GM19438 (cell line): ENCODE data around the gene ELANE.
"Not testable (repeated sequence)": the region's sequence is repeated elsewhere in the genome, so short reads cannot be mapped to it uniquely, and the experiment has no call there.

ENCODE experiments used
- ATAC-seq: cut with Tn5 transposase; IDR thresholded peaks from one replicate; pipeline ENCODE4 v1.9.1; 2021; ENCODE audit warnings: low read depth; ENCODE audit not compliant: unreplicated experiment

Gene ELANE

DNA sequence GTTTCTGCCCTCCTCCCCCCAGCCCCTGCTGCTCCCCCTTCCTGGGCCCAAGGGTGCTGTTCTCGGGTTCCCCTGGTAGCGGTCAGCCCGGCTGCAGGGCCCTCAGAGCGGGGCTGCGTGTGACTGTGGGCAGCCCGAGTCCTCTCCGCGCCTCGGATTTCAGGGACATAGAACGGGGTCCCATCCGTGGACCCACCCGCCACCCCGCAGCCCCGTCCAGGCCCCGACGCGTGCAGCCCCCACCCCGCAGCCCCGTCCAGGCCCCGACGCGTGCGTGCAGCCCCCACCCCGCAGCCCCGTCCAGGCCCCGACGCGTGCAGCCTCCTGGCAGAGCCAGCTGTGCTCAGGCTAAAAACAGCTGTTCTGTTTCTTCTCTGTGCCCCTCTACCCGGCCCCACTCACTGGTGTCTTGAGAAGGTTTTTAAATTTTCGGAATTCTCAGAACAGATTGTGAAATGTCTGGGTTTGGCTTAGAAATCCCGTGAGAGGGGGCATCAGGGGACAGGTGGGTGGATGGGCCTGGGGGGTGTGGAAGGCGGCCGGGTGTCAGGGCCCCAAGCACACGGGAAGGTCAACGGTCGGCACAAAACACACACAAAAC, 16.8 kb upstream of the ELANE start:
- no peak for ATAC-seq

DNA sequence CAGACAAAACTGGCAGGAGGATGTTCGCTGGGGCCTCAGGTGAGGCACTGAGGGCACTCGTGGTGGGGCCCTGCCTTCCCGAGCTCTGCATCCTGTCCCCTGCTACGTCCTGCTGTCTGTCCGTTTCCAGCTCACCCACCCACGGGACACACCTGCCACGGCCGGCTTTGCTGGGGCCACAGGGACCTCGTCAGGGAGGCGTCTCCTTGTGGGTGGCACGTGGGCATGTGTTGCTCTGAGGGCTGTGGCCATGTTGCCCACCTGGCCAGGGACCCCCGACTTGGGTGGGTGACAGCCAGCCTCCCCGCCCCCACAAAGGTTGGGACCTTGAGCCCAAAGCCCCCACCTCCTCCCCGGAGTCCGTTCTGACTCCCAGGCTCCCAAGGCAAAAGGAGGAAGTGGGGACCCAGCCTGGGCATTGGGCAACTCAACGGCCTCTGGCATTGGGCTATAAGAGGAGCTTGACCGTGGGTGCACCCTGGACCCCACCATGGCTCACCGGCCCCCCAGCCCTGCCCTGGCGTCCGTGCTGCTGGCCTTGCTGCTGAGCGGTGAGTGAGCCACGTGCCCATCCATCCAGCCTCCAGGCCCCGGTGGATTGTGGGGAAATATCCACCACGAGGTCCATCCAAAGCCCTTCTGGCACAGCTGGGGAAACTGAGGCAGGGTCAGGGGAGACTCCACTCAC, 11.4 kb upstream of the ELANE start, which contains the start of gene PRTN3:
TSS of gene PRTN3 (plus strand) at position 481 of the 688 bp plus-strand sequence. CDS start at position 491, 10 bp downstream.
- no peak for ATAC-seq

DNA sequence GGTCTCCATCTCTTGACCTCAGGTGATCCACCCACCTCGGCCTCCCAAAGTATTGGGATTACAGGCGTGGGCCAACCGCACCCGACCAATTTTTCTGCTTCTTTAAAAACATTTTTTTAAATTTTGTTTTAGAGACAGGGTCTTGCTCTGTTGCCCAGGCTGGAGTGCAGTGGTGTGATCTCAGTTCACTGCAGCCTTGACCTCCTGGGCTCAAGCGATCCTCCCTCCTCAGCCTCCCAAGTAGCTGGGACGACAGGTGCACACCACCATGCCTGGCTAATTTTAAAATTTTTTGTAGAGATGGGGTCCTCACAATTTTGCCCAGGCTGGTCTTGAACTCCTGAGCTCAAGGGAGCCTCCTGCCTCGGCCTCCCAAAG, 9.3 kb upstream of the ELANE start:
- ATAC-seq, result not testable (repeated sequence)

DNA sequence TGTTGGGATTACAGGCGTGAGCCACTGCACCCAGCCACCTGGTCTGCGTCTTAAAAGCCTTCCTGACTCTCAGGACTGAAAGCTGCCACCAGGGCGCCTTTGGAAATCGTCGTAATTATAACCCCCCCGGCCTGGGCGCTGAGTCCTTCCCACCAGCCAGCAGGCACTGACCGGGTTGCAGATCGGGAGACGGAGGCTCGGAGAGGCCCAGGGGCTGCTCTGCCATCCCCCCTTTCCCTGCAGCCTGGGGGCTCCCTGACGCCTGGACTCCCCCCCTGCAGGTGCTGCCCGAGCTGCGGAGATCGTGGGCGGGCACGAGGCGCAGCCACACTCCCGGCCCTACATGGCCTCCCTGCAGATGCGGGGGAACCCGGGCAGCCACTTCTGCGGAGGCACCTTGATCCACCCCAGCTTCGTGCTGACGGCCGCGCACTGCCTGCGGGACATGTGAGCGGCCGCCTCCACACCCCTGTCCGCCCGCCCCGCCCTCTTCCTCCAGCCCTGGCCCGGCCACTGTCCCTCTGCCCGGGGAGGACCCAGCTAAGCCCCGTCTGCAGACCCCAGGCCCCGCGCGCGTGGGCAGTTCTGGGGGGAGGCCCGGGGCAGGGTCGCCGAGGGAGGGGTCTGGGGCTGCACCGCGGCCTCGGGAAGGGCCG, 8.8 kb upstream of the ELANE start:
- no peak for ATAC-seq

DNA sequence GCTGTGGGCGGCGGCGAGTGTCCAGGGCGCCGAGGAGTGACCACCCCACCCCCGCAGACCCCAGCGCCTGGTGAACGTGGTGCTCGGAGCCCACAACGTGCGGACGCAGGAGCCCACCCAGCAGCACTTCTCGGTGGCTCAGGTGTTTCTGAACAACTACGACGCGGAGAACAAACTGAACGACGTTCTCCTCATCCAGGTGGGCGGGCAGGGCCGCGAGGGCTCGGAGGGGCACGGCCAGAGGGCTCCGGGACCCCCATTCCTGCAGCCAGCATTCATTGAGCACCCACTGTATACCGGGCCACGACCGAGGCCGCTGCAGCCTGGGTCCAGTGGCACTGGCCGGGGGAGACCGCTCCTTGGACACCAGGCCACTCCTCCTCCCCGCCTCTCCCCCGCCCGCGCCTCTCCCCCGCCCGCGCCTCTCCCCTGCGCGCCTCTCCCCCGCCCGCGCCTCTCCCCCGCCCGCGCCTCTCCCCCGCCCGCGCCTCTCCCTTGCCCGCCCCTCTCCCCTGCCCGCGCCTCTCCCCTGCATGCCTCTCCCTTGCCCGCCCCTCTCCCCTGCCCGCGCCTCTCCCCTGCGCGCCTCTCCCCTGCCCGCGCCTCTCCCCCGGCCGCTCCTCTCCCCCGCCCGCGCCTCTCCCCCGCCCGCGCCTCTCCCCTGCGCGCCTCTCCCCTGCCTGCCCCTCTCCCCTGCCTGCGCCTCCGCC, 8.1 kb upstream of the ELANE start:
- ATAC-seq, result no peak

DNA sequence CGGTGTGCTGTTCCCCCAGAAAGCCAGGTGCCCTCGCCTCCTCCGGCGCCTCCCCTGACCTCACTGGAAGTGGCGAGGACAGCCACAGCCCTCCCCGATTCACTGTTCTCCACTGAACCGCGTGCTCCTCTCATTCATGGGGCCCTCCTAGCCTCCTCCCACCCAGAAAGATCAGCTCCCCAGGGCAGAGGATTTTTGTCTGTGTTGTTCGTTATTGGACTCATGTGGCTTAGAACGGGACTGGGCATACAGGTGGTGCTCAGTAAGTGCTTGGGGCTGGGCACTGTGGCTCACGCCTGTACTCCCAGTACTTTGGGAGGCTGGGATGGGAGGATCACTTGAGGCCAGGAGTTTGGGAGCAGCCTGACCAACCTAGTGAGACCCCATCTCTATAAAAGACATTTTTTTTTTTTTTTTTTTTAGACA, 7.5 kb upstream of the ELANE start:
- ATAC-seq, result no peak

DNA sequence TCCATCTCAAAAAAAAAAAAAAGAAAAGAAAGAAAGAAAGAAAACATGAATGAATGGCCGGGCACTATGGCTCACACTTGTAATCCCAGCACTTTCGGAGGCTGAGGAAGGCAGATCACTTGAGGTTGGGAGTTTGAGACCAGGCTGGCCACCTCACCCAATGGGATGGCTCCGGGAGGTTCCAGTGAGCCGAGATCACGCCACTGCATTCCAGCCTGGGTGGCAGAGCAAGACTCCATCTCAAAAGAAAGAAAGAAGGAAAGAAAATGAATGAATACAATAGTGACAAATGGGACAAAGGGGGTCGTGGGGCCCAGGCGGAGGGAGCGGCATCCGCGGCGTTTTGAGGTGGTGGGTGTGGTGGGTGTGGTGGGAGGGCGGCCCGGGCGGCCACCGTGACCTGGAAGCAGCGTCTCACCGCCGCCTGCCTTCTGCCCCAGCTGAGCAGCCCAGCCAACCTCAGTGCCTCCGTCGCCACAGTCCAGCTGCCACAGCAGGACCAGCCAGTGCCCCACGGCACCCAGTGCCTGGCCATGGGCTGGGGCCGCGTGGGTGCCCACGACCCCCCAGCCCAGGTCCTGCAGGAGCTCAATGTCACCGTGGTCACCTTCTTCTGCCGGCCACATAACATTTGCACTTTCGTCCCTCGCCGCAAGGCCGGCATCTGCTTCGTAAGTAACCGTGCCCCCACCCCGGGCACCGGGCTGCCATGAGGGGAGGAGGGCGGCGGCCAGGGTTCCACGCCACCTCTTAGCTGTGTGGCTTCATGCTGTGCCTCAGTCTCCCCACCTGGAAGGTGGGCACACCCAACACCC, 6.2 kb upstream of the ELANE start:
- no peak for ATAC-seq

DNA sequence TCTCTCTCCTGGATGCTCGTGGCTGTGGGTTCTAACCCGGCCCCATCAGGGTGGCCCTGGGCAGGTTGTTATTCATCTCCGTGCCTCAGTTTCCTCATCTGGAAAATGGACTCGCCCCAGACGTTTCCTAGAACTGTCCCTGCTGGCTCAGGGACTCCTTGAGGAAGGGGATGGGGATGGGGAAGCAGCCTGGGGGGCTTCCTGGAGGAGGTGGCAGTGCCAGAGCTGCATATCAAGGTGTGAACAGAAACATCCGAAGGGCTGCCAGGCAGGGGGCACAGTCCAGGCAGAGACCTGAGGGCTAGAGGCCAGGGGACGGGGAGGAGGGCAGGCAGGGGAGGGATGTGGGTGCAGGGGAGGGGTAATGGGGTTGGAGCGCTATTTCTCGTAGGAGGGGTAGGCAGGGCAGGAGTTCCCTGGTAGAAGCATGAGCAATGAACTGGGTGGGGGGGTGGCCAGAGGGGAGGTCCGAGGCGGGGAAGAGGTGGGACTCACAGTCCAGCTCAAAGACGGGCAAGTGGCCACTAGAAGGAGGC, 3.6 kb upstream of the ELANE start:
- no peak for ATAC-seq

DNA sequence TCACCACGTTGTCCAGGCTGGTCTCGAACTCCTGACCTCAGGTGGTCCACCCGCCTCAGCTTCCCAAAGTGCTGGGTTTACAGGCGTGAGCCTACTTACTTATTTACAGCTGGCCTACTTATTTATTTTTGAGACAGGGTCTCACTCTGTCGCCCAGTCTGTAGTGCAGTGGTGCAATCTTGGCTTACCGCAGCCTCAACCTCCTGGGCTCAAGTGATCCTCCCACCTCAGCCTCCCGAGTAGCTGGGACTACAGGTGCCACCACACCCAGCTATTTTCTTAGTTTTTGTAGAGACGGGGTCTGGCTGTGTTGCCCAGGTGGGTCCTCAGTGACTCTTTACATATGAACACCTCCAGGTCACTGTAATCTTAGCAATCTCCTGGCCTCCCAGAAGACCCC, 2.9 kb upstream of the ELANE start:
- not testable (repeated sequence) for ATAC-seq

DNA sequence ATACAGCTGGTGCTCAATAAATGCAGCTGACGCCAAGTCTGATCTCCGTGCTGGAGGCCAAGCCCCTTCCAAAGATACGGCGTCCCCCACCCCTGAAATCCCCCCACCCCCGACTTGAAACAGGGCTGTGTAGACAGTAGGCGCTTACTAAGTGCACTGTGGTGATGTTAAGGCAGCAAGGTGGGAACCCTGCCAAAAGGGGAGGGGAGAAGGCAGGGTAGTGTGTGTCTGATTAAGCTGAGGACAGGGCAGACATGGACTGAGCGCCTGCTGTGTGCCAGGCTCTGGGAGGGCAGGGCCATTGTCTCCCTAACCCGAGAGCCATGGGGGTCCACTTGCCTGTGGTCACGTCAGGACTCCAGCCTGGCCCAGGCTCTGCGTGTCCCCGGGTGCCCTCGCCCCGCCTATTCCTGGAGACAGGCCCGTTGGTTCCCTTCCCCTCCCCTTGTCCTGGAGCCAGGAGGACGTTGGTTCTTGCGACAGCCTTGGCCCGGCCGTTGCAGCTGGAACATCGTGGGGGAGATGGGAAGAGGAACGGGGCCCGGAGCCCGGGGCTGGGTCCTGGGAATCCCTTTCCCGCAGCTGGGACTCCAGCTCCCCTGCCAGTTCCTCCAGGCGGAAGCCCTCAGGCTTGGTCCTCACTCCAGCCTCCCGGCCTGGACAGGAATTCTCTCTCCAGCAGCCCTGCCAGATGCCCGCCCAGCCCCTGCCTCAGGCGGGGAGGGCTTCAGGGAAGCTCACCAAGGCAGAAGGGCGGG, 1.7 kb upstream of the ELANE start:
- ATAC-seq, result no peak

DNA sequence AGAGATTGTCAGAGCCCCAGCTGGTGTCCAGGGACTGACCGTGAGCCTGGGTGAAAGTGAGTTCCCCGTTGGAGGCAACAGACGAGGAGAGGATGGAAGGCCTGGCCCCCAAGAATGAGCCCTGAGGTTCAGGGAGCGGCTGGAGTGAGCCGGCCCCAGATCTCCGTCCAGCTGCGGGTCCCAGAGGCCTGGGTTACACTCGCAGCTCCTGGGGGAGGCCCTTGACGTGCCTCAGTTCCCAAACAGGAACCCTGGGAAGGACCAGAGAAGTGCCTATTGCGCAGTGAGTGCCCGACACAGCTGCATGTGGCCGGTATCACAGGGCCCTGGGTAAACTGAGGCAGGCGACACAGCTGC, 1.1 kb upstream of the ELANE start:
- ATAC-seq, result no peak

DNA sequence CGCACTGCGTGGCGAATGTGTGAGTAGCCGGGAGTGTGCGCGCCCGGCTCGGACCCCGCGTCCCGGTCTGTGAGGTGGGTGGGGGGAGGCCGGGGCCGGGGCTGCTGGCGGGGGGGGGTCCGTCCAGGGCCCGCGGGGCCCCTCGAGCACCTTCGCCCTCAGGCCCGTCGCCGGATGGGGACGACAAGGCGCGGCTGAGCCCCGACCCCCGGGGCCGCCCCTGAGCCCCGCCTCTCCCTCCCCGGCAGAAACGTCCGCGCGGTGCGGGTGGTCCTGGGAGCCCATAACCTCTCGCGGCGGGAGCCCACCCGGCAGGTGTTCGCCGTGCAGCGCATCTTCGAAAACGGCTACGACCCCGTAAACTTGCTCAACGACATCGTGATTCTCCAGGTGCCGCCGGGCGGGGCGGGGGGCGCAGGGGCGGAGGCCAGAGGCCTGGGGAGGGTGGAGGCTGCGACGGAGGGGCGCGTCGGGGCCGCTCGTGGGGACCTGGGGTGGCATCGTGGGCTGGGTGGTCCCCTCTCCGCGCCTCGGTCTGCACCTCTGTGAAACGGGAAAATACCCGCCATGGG, 997 bp downstream of the ELANE start:
- no peak for ATAC-seq

DNA sequence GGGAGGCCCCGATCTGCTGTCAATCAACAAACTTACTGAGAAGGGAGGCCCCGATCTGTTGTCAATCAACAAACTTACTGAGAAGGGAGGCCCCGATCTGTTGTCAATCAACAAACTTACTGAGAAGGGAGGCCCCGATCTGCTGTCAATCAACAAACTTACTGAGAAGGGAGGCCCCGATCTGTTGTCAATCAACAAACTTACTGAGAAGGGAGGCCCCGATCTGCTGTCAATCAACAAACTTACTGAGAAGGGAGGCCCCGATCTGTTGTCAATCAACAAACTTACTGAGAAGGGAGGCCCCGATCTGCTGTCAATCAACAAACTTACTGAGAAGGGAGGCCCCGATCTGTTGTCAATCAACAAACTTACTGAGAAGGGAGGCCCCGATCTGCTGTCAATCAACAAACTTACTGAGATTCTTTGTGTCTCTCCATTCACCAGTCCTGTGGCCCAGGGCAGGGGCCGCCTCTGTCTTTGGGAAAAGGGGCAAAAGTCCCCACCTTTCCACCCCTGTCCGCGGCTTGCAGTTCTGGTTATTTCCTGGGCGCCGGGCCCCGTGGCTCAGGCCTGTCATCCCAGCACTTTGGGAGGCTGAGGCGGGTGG, 1.6 kb downstream of the ELANE start:
- not testable (repeated sequence) for ATAC-seq

DNA sequence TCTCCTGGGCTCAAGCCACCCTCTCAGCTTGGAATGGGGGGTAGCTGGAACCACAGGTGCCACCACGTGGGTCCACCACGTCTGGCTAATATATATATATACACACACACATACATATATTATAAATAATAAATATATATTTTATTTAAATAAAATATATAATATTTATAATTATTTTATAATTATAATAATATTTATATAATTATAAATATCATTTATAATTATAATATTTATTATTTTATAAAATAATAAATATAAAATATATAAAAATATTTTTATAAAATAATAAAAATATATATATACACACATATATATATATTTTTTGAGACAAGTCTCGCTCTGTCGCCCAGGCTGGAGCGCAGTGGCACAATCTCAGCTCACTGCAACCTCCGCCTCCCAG, 2.4 kb downstream of the ELANE start:
- ATAC-seq, result no peak

DNA sequence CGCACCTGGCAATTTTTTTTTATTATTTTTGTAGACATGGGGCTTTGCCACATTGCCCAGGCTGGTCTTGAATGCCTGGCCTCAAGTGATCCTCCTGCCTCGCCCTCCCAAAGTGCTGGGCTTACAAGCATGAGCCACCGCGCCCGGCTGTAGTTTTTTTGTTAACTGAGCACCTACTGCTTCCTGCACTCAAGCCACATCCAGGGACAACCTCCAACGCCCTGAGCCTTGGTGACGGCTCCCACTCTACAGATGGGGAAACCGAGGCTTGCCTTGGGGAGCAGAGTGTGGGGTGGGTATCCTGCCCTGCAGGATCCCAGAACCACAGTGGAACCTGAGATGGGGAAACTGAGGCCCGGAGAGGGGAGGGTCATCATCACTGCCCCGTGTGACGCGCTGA, 3.0 kb downstream of the ELANE start:
- no peak for ATAC-seq

DNA sequence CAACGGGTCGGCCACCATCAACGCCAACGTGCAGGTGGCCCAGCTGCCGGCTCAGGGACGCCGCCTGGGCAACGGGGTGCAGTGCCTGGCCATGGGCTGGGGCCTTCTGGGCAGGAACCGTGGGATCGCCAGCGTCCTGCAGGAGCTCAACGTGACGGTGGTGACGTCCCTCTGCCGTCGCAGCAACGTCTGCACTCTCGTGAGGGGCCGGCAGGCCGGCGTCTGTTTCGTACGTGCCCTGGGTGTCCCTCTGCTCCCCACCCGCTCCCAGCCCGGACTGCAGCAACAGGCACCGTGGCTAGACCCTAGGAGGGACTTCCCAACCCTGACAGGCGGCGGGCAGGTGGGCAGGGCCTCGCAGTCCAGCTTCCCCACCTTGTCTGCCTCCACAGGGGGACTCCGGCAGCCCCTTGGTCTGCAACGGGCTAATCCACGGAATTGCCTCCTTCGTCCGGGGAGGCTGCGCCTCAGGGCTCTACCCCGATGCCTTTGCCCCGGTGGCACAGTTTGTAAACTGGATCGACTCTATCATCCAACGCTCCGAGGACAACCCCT, 3.5 kb downstream of the ELANE start:
- no peak for ATAC-seq

DNA sequence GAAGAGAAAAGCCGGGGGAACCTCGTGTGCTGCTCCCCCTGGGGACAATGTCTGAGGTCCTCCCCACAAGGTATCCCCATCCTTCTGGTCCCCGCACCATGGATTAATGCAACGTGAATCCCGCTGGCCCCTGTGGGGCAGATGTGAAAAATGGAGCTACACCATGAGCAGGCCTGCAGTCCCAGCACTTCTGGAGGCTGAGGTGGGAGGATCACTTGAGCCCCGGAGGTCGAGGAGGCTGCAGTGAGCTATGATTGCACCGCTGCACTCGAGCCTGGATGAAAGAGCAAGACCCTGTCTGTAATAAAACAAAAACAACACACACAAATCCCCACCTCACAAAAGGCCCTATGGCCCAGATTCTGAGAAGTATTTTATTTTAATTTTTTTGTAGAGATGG, 6.2 kb downstream of the ELANE start:
- ATAC-seq, result no peak
